ENCODE measurements around the gene EXOC4. TPM values are rescaled to one million over a fixed set of nuclear protein-coding genes. Genes with fewer than 3 reads are reported as not detected.

The EXOC4 gene
- total and polyA plus RNA-seq, 2 experiments from 2014 or later: 23.9 to 51.7 TPM

GRCh38 chr7:133674079-133674763 is 421.3 kb downstream of the EXOC4 start:
- in situ Hi-C loops (cut with MboI): no loop called here
- Histone ChIP-seq H3K4me2 (ENCODE audit: unreplicated experiment) (no peak overlapping the region), H3K9ac (no peak overlapping the region), H3K27ac (no peak overlapping the region), H4K20me1 (ENCODE audit: insufficient read depth) (no peaks in the 10 kb centered on the region), H3K79me2 (ENCODE audit: insufficient read depth) (no peaks in the 10 kb centered on the region), H3F3A (ENCODE audit: insufficient read depth) (no peaks in the 10 kb centered on the region), H2AFZ (no peak overlapping the region), H3K36me3 (ENCODE audit: low read depth) (no peaks in the 10 kb centered on the region), H3K4me3 (no peak overlapping the region), H3K4me1 (ENCODE audit: insufficient read depth) (peaks cover 4% of the 10 kb centered on the region; the same call in 1 of the 2 replicates), H3K9me3 (ENCODE audit: low read depth) (no peaks in the 10 kb centered on the region), H3K27me3 (replicated peaks; ENCODE audit: insufficient read depth) (no peaks in the 10 kb centered on the region), H3K9me2 (ENCODE audit: insufficient read depth) (no peaks in the 10 kb centered on the region)
- TF ChIP-seq EZH2 (IDR thresholded peaks at IDR 0.05; ENCODE audit: insufficient read depth, poor library complexity, severe bottlenecking) (no peak), EZH2phosphoT487 (IDR thresholded peaks at IDR 0.05; ENCODE audit: insufficient read depth, low read depth) (no peak)
- DNase-seq: no peak
- WGBS, 2 experiments (ENCODE audit: low coverage in 1 of 2, low lambda C conversion rate in 2 of 2, missing lambda C conversion rate in 2 of 2): 77 to 88% methylated on average over 2 of the region's 2 CpGs

GRCh38 chr7:133675510-133676218 is 422.8 kb downstream of the EXOC4 start:
- Histone ChIP-seq H3K36me3 (ENCODE audit: low read depth) (no peaks in the 10 kb centered on the region), H3K27me3 (replicated peaks; ENCODE audit: insufficient read depth) (no peaks in the 10 kb centered on the region), H3K9me3 (ENCODE audit: low read depth) (no peaks in the 10 kb centered on the region), H3K27ac (no peak overlapping the region), H2AFZ (no peak overlapping the region), H3K4me1 (ENCODE audit: insufficient read depth) (peaks cover 4% of the 10 kb centered on the region; the same call in 1 of the 2 replicates), H3K9ac (no peak overlapping the region), H4K20me1 (ENCODE audit: insufficient read depth) (no peaks in the 10 kb centered on the region), H3K4me3 (no peak overlapping the region), H3K9me2 (ENCODE audit: insufficient read depth) (no peaks in the 10 kb centered on the region), H3K79me2 (ENCODE audit: insufficient read depth) (no peaks in the 10 kb centered on the region), H3F3A (ENCODE audit: insufficient read depth) (no peaks in the 10 kb centered on the region), H3K4me2 (ENCODE audit: unreplicated experiment) (no peak overlapping the region)
- TF ChIP-seq EZH2phosphoT487 (IDR thresholded peaks at IDR 0.05; ENCODE audit: insufficient read depth, low read depth) (no peak), EZH2 (IDR thresholded peaks at IDR 0.05; ENCODE audit: insufficient read depth, poor library complexity, severe bottlenecking) (no peak)
- no peak for DNase-seq
- in situ Hi-C loops (cut with MboI): no loop called here
- 88 to 91% methylated on average over 8 of the region's 8 CpGs for WGBS, 2 experiments (ENCODE audit: low coverage in 1 of 2, low lambda C conversion rate in 2 of 2, missing lambda C conversion rate in 2 of 2)

- Histone ChIP-seq H3K27ac (no peak overlapping the region), H3K4me2 (ENCODE audit: unreplicated experiment) (no peak overlapping the region), H3K9ac (no peak overlapping the region), H3K4me1 (ENCODE audit: insufficient read depth) (peaks cover 4% of the 10 kb centered on the region; the same call in 1 of the 2 replicates), H3K9me2 (ENCODE audit: insufficient read depth) (no peaks in the 10 kb centered on the region), H3K9me3 (ENCODE audit: low read depth) (no peaks in the 10 kb centered on the region), H3K36me3 (ENCODE audit: low read depth) (no peaks in the 10 kb centered on the region), H3F3A (ENCODE audit: insufficient read depth) (no peaks in the 10 kb centered on the region), H3K27me3 (replicated peaks; ENCODE audit: insufficient read depth) (no peaks in the 10 kb centered on the region), H4K20me1 (ENCODE audit: insufficient read depth) (no peaks in the 10 kb centered on the region), H3K79me2 (ENCODE audit: insufficient read depth) (no peaks in the 10 kb centered on the region), H2AFZ (no peak overlapping the region), H3K4me3 (no peak overlapping the region)
- WGBS, 2 experiments (ENCODE audit: low coverage in 1 of 2, low lambda C conversion rate in 2 of 2, missing lambda C conversion rate in 2 of 2): 71 to 76% methylated on average over 2 of the region's 2 CpGs
- in situ Hi-C loops (cut with MboI): no loop called here
- peak; percentile 37 for DNase-seq
- TF ChIP-seq EZH2 (IDR thresholded peaks at IDR 0.05; ENCODE audit: insufficient read depth, poor library complexity, severe bottlenecking) (no peak), EZH2phosphoT487 (IDR thresholded peaks at IDR 0.05; ENCODE audit: insufficient read depth, low read depth) (no peak)
Measured at GRCh38 chr7:133676805-133677370, 424.0 kb downstream of the EXOC4 start.

GRCh38 chr7:133678137-133678814 is 425.4 kb downstream of the EXOC4 start:
- Histone ChIP-seq H2AFZ (no peak overlapping the region), H3F3A (ENCODE audit: insufficient read depth) (no peaks in the 10 kb centered on the region), H3K27ac (no peak overlapping the region), H3K4me1 (ENCODE audit: insufficient read depth) (peaks cover 4% of the 10 kb centered on the region; the same call in 1 of the 2 replicates), H3K9ac (no peak overlapping the region), H3K27me3 (replicated peaks; ENCODE audit: insufficient read depth) (no peaks in the 10 kb centered on the region), H3K4me3 (no peak overlapping the region), H3K36me3 (ENCODE audit: low read depth) (no peaks in the 10 kb centered on the region), H4K20me1 (ENCODE audit: insufficient read depth) (no peaks in the 10 kb centered on the region), H3K4me2 (ENCODE audit: unreplicated experiment) (no peak overlapping the region), H3K9me3 (ENCODE audit: low read depth) (no peaks in the 10 kb centered on the region), H3K9me2 (ENCODE audit: insufficient read depth) (no peaks in the 10 kb centered on the region), H3K79me2 (ENCODE audit: insufficient read depth) (no peaks in the 10 kb centered on the region)
- in situ Hi-C loops (cut with MboI): no loop called here
- no peak for DNase-seq
- TF ChIP-seq EZH2phosphoT487 (IDR thresholded peaks at IDR 0.05; ENCODE audit: insufficient read depth, low read depth) (no peak), EZH2 (IDR thresholded peaks at IDR 0.05; ENCODE audit: insufficient read depth, poor library complexity, severe bottlenecking) (no peak)
- WGBS, 2 experiments (ENCODE audit: low coverage in 1 of 2, low lambda C conversion rate in 2 of 2, missing lambda C conversion rate in 2 of 2): 95 to 100% methylated on average over 2 of the region's 2 CpGs
